Measurements from ENCODE around the gene PRKD1. TPM values are rescaled to one million over a fixed set of nuclear protein-coding genes. Genes with fewer than 3 reads are reported as not detected.

Gene PRKD1
- total RNA-seq, 1 donor from 2014 or later: 14.9 TPM

DNA sequence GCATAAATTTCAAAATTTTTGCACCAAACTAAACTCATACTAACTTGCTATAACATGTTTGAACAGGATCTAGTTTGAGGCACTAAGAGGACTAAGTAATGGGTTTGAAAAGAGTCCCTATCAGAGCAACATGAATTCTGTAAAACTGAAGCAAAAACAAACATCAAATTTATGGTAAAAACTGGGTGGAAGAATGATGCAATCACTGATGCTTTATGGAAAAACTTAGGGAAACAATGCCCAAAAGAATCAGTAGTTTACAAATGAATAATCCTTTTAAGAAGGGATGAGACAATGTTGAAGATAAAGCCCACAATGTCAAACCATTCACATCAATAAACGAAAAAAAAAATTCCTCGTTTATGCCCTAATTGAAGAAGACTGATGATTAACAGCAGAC, 88.9 kb downstream of the PRKD1 start:
- Histone ChIP-seq H3K9me3 (peaks cover 31% of the 10 kb centered on the region), H3K27ac (no peak overlapping the region), H3K4me3 (no peak overlapping the region), H3K27me3 (ENCODE audit: low read depth) (no peaks in the 10 kb centered on the region), H3K4me1 (no peaks in the 10 kb centered on the region), H3K36me3 (no peaks in the 10 kb centered on the region)
- TF ChIP-seq, protein P1, sequence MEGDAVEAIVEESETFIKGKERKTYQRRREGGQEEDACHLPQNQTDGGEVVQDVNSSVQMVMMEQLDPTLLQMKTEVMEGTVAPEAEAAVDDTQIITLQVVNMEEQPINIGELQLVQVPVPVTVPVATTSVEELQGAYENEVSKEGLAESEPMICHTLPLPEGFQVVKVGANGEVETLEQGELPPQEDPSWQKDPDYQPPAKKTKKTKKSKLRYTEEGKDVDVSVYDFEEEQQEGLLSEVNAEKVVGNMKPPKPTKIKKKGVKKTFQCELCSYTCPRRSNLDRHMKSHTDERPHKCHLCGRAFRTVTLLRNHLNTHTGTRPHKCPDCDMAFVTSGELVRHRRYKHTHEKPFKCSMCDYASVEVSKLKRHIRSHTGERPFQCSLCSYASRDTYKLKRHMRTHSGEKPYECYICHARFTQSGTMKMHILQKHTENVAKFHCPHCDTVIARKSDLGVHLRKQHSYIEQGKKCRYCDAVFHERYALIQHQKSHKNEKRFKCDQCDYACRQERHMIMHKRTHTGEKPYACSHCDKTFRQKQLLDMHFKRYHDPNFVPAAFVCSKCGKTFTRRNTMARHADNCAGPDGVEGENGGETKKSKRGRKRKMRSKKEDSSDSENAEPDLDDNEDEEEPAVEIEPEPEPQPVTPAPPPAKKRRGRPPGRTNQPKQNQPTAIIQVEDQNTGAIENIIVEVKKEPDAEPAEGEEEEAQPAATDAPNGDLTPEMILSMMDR (IDR thresholded peaks at IDR 0.05): no peak
- ATAC-seq (no peak), DNase-seq (no peak)
- intact Hi-C loops (cut with DNase I): no loop called here

DNA sequence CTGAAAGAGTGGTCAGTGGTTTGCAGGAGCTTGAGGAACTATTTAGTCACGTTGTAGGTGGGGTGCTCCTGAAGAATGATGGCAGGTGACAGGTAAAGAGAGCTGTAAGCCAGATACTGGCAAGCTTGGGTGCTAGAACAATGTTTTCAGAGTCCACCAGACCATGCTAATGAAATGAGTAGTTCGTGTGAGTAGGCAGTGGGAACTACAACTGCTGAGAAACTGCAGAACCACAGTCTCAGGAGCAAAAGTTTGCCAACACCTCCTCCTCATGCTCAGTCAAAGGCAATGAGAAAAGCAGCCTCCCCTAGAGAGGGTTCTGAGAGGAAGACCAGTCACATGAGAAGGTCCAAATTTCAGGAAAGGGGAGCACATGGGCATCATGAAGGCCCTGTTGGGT, 91.3 kb downstream of the PRKD1 start:
- ATAC-seq (no peak), DNase-seq (no peak)
- H3K9me3 ChIP-seq: peaks cover 30% of the 10 kb centered on the region
- intact Hi-C loops (cut with DNase I): no loop called here
- H3K4me1 ChIP-seq: no peaks in the 10 kb centered on the region
- no peak overlapping the region for H3K4me3 ChIP-seq
- TF ChIP-seq, protein P1 (IDR thresholded peaks at IDR 0.05): no peak
- no peak overlapping the region for H3K27ac ChIP-seq
- no peaks in the 10 kb centered on the region for H3K27me3 ChIP-seq (ENCODE audit: low read depth)
- no peaks in the 10 kb centered on the region for H3K36me3 ChIP-seq

DNA sequence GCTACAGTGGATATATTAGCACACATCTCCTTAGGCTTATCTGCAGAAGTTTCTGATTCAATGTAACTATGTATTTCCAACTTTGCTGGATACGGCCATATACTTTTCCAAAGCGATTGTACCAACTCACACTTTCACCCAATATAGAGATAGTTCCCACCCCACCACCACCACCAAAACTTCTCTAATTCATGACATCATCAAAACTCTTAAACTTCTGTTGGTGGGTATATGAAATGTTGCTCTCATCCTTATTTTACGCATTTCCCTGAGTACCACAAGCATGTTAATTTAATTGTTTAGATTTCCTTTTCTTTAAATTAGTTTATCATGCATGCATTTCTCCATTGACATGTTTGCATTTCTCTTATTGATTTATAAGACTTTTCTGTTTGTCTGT, 95.6 kb downstream of the PRKD1 start:
- no peak overlapping the region for H3K27ac ChIP-seq
- TF ChIP-seq, protein P1 (IDR thresholded peaks at IDR 0.05): no peak
- no peaks in the 10 kb centered on the region for H3K36me3 ChIP-seq
- H3K4me3 ChIP-seq: no peak overlapping the region
- intact Hi-C loops (cut with DNase I): no loop called here
- DNase-seq (no peak), ATAC-seq (no peak)
- H3K4me1 ChIP-seq: no peaks in the 10 kb centered on the region
- H3K9me3 ChIP-seq: no peaks in the 10 kb centered on the region
- H3K27me3 ChIP-seq (ENCODE audit: low read depth): no peaks in the 10 kb centered on the region

DNA sequence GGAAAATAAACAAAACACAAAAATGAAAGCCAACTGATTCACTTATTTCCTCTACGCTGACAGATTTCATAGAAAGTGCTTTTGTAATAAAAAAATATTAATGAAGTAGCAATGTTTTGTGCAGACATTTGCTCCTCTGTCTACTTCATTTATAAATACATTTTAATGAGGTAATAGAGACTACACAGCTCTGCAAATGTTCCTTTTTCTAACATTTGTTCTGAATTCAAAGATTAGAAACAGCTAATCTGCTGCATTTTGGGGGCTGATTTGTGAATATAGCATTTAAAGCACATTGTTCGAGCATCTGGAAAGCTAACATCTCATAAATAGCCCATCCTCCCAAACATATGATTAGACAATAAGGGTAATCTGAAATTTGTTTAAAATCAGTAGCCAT, 97.8 kb downstream of the PRKD1 start:
- intact Hi-C loops (cut with DNase I): no loop called here
- DNase-seq (no peak), ATAC-seq (no peak)
- Histone ChIP-seq H3K4me3 (no peak overlapping the region), H3K27ac (no peak overlapping the region), H3K4me1 (no peaks in the 10 kb centered on the region), H3K36me3 (no peaks in the 10 kb centered on the region), H3K27me3 (ENCODE audit: low read depth) (no peaks in the 10 kb centered on the region), H3K9me3 (no peaks in the 10 kb centered on the region)
- TF ChIP-seq, protein P1 (IDR thresholded peaks at IDR 0.05): no peak

DNA sequence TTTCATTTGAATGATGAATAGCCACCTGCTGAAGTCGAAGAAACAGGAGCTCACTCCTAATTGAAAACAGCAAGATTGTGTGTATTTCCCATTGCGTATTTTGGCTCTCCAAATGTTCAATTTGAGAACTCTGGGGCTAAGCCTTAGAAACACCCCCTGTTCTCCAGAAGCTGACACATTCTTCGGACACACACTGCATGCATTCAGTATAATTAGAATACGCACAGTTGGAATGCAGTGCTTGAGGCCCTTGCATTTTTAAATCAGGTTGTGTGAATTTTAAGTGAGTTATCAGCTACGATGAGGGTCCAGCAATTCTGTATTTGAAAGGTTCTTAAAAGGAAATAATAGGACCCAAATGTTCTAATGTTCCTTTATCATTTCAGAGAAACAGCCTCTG, 103.8 kb downstream of the PRKD1 start:
- intact Hi-C loops (cut with DNase I): no loop called here
- peaks cover 15% of the 10 kb centered on the region for H3K4me1 ChIP-seq
- no peaks in the 10 kb centered on the region for H3K27me3 ChIP-seq (ENCODE audit: low read depth)
- H3K9me3 ChIP-seq: no peaks in the 10 kb centered on the region
- H3K27ac ChIP-seq: no peak overlapping the region
- H3K4me3 ChIP-seq: no peak overlapping the region
- ATAC-seq (no peak), DNase-seq (no peak)
- TF ChIP-seq, protein P1 (IDR thresholded peaks at IDR 0.05): no peak
- H3K36me3 ChIP-seq: no peaks in the 10 kb centered on the region

DNA sequence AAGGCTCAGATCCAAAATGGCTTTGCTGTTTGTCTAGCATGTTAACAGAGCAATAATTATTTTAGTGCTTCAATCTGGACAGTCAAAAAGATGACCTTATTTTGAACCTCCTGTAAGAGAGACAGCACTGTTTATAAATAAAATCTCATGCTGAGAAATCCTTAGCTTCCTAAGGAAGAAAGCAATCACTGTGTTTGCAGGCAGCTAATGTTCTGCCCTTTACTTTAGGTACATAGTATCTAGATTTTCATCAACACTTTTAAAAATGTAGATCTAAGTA, 105.3 kb downstream of the PRKD1 start:
- Histone ChIP-seq H3K9me3 (no peaks in the 10 kb centered on the region), H3K27me3 (ENCODE audit: low read depth) (no peaks in the 10 kb centered on the region), H3K4me3 (no peak overlapping the region), H3K27ac (no peak overlapping the region), H3K4me1 (peaks cover 15% of the 10 kb centered on the region), H3K36me3 (no peaks in the 10 kb centered on the region)
- DNase-seq (no peak), ATAC-seq (no peak)
- TF ChIP-seq, protein P1 (IDR thresholded peaks at IDR 0.05): no peak
- intact Hi-C loops (cut with DNase I): no loop called here
